GM21528 (cell line): ENCODE measurements around the gene CPOX.
"Not testable (repeated sequence)": the region's sequence is repeated elsewhere in the genome, so short reads cannot be mapped to it uniquely, and the experiment has no call there.

Experiments used
- ATAC-seq: cut with Tn5 transposase; IDR thresholded peaks from one replicate; pipeline ENCODE4 v1.9.1; 2021; ENCODE audit warnings: mild to moderate bottlenecking, moderate library complexity; ENCODE audit not compliant: unreplicated experiment, low FRiP score

Gene CPOX

DNA sequence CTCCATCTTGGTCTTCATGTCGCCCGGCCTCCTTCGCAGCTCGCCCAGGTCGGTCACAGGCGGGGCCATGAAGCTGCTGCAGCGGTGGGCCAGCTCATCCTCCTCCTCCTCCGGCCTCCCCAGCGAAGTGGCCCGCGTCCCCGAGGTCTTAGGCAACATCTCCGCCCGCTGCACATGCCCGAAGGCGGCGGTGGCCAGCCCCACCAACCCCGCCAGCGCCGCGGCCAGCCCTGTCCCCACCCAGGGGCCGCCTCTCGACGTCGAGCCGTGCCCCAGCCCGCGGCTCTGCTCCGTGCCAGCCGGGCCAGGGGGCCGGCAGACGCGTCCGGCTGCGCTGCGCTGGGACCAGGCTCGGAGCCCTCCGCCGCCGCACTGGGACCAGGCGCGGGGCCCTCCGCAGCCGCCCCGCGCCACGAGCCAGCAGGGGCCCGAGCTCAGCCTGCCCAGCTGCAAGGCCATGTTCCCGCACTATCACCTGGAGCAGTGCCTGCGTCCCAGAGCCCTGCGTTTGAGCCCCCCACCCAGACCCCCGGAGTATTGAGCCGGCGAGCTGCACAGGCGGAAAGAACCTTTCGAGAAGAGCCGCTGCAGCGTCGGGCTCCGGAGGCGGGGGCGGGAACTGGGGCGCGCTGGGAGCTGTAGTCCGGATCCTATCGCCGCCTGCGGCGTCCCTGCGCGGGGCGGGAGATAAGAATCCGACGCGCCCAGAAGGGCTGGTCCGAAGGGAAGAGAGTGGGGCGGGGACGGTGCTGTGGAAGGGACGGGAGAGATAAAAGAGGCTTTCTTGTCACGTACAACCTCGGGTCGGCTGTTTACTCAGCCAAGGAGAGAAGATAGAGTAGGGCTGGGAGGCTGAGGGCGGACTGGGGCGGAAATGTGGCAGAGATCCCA is at the start of gene CPOX:
Gene CPOX, minus strand, starts transcription at position 566 of the 891 bp plus-strand sequence. Its CDS starts 107 bp downstream, at position 459.
- ATAC-seq, result peak; percentile 98

DNA sequence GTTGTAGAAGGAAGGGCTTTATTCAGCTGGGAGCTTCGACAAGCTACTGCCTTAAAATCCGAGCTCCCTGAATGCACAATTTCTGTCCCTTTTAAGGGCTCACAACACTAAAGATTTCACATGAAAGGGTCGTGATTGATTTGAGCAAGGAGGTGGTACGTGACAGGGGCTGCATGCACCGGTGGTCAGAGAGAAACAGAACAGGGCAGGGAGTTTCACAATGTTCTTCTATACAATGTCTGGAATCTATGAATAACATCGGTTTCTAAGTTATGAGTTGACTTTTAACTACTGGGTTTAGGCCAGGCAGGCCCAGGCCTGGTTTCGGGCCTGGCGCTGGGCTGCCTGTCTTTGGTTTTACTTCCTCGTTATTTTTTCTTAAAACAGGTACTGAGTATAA is 49.4 kb upstream of the CPOX start:
- not testable (repeated sequence) for ATAC-seq

DNA sequence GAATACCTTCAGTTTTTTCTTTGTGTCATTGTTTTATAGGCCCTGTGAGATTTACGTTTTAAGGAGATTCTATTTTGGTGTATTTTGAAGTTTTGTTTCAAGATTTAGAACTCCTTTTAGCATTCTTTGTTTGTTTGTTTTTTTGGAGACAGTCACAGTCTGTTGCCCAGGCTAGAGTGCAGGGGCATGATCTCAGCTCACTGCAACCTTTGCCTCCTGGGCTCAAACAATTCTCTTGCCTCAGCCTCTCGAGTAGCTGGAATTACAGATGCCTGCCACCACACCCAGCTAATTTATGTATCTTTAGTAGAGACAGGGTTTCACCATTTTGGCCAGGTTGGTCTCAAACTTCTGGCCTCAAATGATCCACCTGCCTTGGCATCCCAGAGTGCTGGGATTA is 48.3 kb upstream of the CPOX start:
- ATAC-seq, result not testable (repeated sequence)

- not testable (repeated sequence) for ATAC-seq
These were observed 45.1 kb upstream of the CPOX start for GRCh38 chr3:98638515-98638914.

GRCh38 chr3:98630416-98630815 is 37.0 kb upstream of the CPOX start:
- ATAC-seq, result no peak

DNA sequence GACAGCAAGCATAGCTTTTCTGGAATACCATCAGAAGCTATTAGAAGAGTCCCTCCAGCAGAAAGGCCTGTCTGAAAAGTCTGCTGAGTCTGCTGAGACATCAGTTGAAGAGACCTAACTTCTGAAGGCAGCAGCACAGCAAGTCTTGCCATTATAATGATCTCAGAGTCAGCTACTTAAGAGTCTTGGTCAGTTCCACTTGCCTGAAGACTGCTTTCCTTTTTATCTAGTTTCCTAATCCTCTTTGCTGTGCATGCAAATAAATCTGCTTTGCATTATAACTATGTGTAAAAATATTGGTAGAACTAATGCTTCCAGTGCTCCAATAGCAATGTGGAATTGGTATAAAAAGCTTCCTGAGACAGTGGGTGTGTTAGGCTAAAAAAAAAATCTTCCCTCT is 34.9 kb upstream of the CPOX start:
- ATAC-seq, result no peak

DNA sequence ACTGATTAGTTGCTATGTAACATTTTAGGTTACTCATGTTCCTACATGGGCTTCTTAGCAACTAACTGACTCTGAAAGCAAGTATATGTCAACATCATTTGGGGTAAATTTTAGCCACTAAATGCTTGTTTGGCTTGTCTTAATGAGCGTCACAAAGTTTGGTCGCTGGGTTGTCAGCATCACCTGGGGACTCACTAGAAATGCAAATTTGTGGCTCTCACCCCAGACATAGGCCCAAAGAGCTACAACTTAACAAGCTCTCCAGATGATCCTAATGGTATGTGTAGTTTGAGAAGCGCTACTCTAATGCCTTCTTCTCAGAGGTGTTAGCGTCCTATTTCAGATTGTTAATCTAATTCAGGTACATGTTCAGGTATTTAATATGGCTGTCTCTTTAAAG is 32.7 kb upstream of the CPOX start:
- ATAC-seq, result no peak

- ATAC-seq, result no peak
These were observed 30.3 kb upstream of the CPOX start for GRCh38 chr3:98623572-98624280.

DNA sequence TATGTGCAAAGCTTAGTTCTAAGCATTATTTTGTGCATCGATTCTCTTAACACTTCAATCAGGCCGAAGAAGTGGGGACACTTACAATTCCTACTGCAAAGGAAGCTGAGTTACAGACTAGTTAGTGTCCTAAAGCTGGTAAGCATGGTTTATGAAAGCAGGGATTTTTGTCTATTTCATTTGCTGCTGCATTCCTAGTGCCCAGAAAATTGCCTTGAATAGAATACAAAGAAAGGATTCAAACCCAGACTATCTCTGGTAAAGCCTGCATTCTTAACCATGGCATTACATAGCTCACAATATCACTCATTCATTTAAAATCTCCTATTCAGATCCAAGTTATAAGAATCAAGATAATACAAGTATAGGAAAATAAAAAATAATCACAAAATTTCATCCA is 24.4 kb upstream of the CPOX start:
- no peak for ATAC-seq

- ATAC-seq, result no peak
These were observed 20.2 kb upstream of the CPOX start for GRCh38 chr3:98613616-98614015.

DNA sequence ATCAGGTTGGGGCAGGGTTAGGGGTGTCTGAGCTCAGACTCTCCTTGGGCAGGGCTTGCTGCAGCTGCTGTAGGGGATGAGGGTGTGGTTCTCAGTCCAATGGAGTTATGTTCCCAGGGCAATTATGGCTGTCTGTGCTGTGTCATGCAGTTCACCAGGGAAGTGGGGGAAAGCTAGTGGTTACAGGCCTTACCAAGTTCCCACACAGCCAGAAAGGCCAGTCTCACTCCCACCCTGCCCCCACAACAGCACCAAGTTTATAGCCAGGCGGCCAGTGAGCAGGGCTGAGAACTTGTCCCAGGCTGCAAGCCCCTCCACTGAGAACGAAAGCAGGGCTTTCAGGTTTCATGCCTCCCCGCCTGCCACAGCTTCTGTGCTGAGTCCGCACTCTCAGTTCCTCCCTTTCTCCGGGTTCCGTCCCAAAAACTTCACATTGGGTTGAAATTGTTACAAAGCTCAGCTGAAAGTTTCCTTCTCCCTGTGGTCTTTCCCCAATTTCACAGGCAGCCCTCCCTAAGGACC is 19.6 kb upstream of the CPOX start:
- peak; percentile 51 for ATAC-seq

- ATAC-seq, result peak; percentile 65
These were observed 19.2 kb upstream of the CPOX start for GRCh38 chr3:98612587-98612986.

DNA sequence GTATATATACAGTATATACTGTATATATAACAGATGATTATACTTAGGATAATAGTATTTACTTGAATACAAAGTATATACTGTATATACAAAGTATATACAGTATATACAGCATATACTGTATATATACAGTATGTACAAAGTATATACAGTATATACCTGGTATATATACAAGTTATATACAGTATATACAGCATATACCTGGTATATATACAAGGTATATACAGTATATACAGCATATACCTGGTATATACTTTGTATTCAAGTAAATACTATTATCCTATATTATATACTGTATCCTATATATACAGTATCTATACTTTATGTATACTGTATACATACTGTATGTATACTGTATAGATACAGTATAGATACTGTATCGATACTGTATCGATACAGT is 14.6 kb upstream of the CPOX start:
- no peak for ATAC-seq

DNA sequence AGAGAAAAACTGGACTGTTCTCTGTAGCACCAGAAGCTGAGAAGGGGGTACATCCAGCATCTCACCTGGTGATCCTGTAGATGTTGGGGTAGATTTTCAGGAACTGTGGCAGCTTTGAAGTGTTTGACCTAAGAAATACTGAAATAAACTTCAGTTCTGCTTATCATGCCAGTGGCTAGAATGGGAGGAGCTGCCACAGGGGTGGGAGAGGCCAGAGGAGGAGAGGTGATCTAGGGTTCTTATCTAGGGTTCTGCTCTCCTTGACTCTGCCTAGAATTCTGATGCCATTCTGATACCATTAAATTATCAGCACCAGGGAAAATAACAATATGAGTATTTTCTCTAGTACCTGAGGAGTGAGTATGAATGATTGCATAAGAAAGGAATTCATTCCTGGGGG is 10.2 kb upstream of the CPOX start:
- no peak for ATAC-seq

- ATAC-seq, result peak; percentile 68
These were observed 8.8 kb upstream of the CPOX start for GRCh38 chr3:98602078-98602678.

- no peak for ATAC-seq
These were observed 7.8 kb upstream of the CPOX start for GRCh38 chr3:98601180-98601579.

DNA sequence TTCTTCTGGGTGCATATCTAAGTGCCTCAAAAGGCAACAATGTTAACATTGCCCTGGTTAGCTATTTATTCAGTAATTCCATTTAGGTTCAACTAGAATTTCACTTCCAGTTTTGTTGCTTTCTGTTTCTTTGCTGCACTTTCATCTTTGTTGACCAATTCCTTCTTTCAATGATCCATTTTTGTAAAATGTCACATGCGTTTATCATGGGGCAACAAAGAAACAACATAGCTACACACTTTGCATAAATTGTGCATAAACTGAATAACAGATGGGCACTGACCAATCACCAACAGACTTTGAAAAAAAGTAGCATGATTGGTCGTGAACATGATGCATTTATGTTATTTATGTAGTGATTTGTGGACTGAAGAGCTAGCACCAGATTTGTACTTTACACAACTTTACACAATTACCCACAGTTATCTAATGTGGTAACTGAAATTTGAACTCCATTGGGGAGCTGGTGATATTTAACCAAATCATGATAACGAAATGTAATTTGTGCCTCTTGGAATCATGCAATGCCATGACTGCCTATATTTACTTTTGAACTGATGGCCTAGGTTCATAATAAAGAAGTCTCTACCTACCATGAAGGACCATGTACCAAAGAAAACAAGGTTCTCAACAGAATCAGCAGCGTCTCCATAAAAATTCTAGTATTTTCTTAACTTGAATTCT is 7.1 kb upstream of the CPOX start:
- ATAC-seq, result peak; percentile 66

- ATAC-seq, result no peak
These were observed 6.4 kb upstream of the CPOX start for GRCh38 chr3:98599647-98600411.

GRCh38 chr3:98598492-98598891 is 5.1 kb upstream of the CPOX start:
- no peak for ATAC-seq
